ENCODE results near the gene DRC7. TPM values are rescaled to one million over a fixed set of nuclear protein-coding genes. Genes with fewer than 3 reads are reported as not detected.

The DRC7 gene
- polyA plus RNA-seq, 1 donor from 2014 or later = 1.4 TPM

- no peaks in the 10 kb centered on the region for H3K79me2 ChIP-seq (replicated peaks; ENCODE audit: insufficient read depth, low read length)
- no peaks in the 10 kb centered on the region for H3K27me3 ChIP-seq (ENCODE audit: insufficient read depth, low read depth, low read length)
- H3K27ac ChIP-seq (ENCODE audit: low read length) = no peak overlapping the region
- H3K4me2 ChIP-seq (ENCODE audit: low read length) = no peak overlapping the region
- H3K4me3 ChIP-seq (ENCODE audit: low read length) = no peak overlapping the region
- no peaks in the 10 kb centered on the region for H3K9me2 ChIP-seq (ENCODE audit: insufficient read depth, low read length)
- H3K9ac ChIP-seq (ENCODE audit: low read length) = no peak overlapping the region
- H3F3A ChIP-seq (ENCODE audit: insufficient read depth, low read length, poor library complexity, severe bottlenecking) = no peaks in the 10 kb centered on the region
- TF ChIP-seq EZH2 (IDR thresholded peaks at IDR 0.05; ENCODE audit: borderline replicate concordance, insufficient read depth, low read length, poor library complexity, severe bottlenecking) (no peak), CTCF (IDR thresholded peaks at IDR 0.05; ENCODE audit: poor library complexity, severe bottlenecking) (no peak), RAD21 (conservative IDR thresholded peaks at IDR 0.05) (no peak), MXI1 (conservative IDR thresholded peaks at IDR 0.05; ENCODE audit: poor library complexity, severe bottlenecking) (no peak), SMC3 (conservative IDR thresholded peaks at IDR 0.05; ENCODE audit: poor library complexity) (no peak), POLR2AphosphoS5 (IDR thresholded peaks at IDR 0.05) (no peak), REST (IDR thresholded peaks at IDR 0.05; ENCODE audit: borderline replicate concordance) (no peak), EP300 (conservative IDR thresholded peaks at IDR 0.05; ENCODE audit: poor library complexity, severe bottlenecking) (no peak)
- no peaks in the 10 kb centered on the region for H3K9me3 ChIP-seq (ENCODE audit: low read length)
- H3K36me3 ChIP-seq (ENCODE audit: insufficient read depth, low read length) = no peaks in the 10 kb centered on the region
- H2AFZ ChIP-seq (ENCODE audit: low read depth, low read length) = no peak overlapping the region
- H4K20me1 ChIP-seq (ENCODE audit: insufficient read depth) = no peaks in the 10 kb centered on the region
Observed at GRCh38 chr16:57751539-57752202, 57.1 kb downstream of the DRC7 start.

- Histone ChIP-seq H3K79me2 (replicated peaks; ENCODE audit: insufficient read depth, low read length) (no peaks in the 10 kb centered on the region), H3F3A (ENCODE audit: insufficient read depth, low read length, poor library complexity, severe bottlenecking) (no peaks in the 10 kb centered on the region), H3K9me3 (ENCODE audit: low read length) (no peaks in the 10 kb centered on the region), H4K20me1 (ENCODE audit: insufficient read depth) (no peaks in the 10 kb centered on the region), H3K4me3 (ENCODE audit: low read length) (no peak overlapping the region), H3K27me3 (ENCODE audit: insufficient read depth, low read depth, low read length) (no peaks in the 10 kb centered on the region), H3K36me3 (ENCODE audit: insufficient read depth, low read length) (no peaks in the 10 kb centered on the region), H3K4me2 (ENCODE audit: low read length) (no peak overlapping the region), H3K27ac (ENCODE audit: low read length) (no peak overlapping the region), H3K9me2 (ENCODE audit: insufficient read depth, low read length) (no peaks in the 10 kb centered on the region), H3K9ac (ENCODE audit: low read length) (no peak overlapping the region), H2AFZ (ENCODE audit: low read depth, low read length) (no peak overlapping the region)
- TF ChIP-seq EZH2 (IDR thresholded peaks at IDR 0.05; ENCODE audit: borderline replicate concordance, insufficient read depth, low read length, poor library complexity, severe bottlenecking) = no peak
- no peak for TF ChIP-seq REST (IDR thresholded peaks at IDR 0.05; ENCODE audit: borderline replicate concordance)
- TF ChIP-seq TAF1 (IDR thresholded peaks at IDR 0.05; ENCODE audit: low read depth) = no peak
- TF ChIP-seq SMC3 (conservative IDR thresholded peaks at IDR 0.05; ENCODE audit: poor library complexity) = no peak
- TF ChIP-seq RAD21 (conservative IDR thresholded peaks at IDR 0.05) = no peak
- TF ChIP-seq MXI1 (conservative IDR thresholded peaks at IDR 0.05; ENCODE audit: poor library complexity, severe bottlenecking) = no peak
- no peak for TF ChIP-seq POLR2AphosphoS5 (IDR thresholded peaks at IDR 0.05)
Observed at GRCh38 chr16:57752203-57752580, 57.6 kb downstream of the DRC7 start.

All from neural cell (in vitro differentiated cells).